GM12878 (cell line): Measurements from ENCODE around the gene TMED10.

ENCODE experiments used
- CTCF ChIP-seq, 3 experiments: IDR thresholded peaks in 2 of 3; conservative IDR thresholded peaks in 1 of 3; 2 replicates each; pipeline ENCODE4 v1.5.1; 2011; ENCODE audit warnings: low read depth in 3 of 3, low read length in 3 of 3, mild to moderate bottlenecking in 3 of 3, control low read depth in 2 of 3, moderate library complexity in 2 of 3, inconsistent platforms in 1 of 3, mixed read lengths in 1 of 3; ENCODE audit not compliant: control insufficient read depth in 2 of 3, insufficient read depth in 1 of 3; ENCODE audit errors: extremely low read depth in 1 of 3
- SMAD1 ChIP-seq: fragments of 450-650 bp; IDR thresholded peaks from 2 replicates; pipeline ENCODE4 v1.6.1; 2018; ENCODE audit warnings: mild to moderate bottlenecking, low read depth; ENCODE audit not compliant: partially characterized antibody
- SPI1 ChIP-seq: IDR thresholded peaks from 2 replicates; pipeline ENCODE4 v1.6.1; 2011; ENCODE audit warnings: low read depth, mild to moderate bottlenecking, low read length, moderate library complexity, borderline replicate concordance; ENCODE audit not compliant: insufficient read depth
- ZBTB33 ChIP-seq: fragments of 450-650 bp; IDR thresholded peaks from 2 replicates; pipeline ENCODE4 v1.6.1; 2017; ENCODE audit warnings: mild to moderate bottlenecking
- ZNF274 ChIP-seq: IDR thresholded peaks from one replicate; pipeline ENCODE4 v1.8.0; 2011; ENCODE audit not compliant: insufficient read length, insufficient read depth

DNA sequence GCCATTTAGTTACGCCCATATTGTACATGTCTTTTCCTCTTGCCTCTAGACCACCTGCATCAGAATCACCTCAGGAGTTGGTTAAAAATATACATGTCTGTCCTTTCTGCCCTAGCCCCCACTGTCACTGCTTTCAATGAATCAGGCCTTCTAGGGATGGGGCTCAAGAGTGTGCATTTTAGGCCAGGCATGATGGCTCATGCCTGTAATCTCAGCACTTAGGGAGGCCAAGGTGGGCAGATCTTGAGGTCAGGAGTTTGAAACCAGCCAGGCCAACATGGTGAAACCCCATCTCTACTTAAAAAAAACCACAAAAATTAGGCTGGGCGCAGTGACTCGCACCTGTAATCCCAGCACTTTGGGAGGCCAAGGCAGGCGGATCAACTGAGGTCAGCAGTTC is 13.6 kb upstream of the TMED10 start:
- no peak for TF ChIP-seq ZBTB33
- TF ChIP-seq ZNF274, result no peak
- no peak for TF ChIP-seq CTCF (IDR thresholded peaks at IDR 0.05 in 2 of 3, conservative IDR thresholded peaks at IDR 0.05 in 1 of 3; ENCODE audit: control insufficient read depth in 2 of 3, extremely low read depth in 1 of 3, insufficient read depth in 1 of 3, low read depth in 3 of 3, low read length in 3 of 3)
- no peak for TF ChIP-seq SMAD1
- TF ChIP-seq SPI1, result no peak
